Caco-2 (cell line): Measurements from ENCODE around the gene UST. TPM values are rescaled to one million over a fixed set of nuclear protein-coding genes. Genes with fewer than 3 reads are reported as not detected.

Source experiments
- BruUV-seq: library from RNA; stranded (reverse); fragments of 400-500 nt; replicated peaks from 2 replicates; lab custom pipeline; 2021; lab: Mats Ljungman, UMichigan
- CTCF ChIA-PET: fragments of 300-600 bp; sonication (Branson Sonifier 250); formaldehyde crosslinking; loops from one replicate; lab custom pipeline; 2022; ENCODE audit warnings: antibody characterized with exemption; lab: Charles Lee
- POLR2A ChIA-PET: fragments of 300-600 bp; sonication (Branson Sonifier 250); formaldehyde crosslinking; loops from one replicate; lab custom pipeline; 2022; ENCODE audit warnings: antibody characterized with exemption; lab: Charles Lee
- DNase-seq, 2 experiments: peaks; one replicate each; pipeline versions ENCODE4 v3.0.0 to v3.0.0-alpha.2; 2020 to 2022
- H3K27me3 ChIP-seq: replicated peaks from 2 replicates; pipeline ENCODE4 v1.6.0; 2011; ENCODE audit warnings: low read length; ENCODE audit not compliant: control insufficient read depth, insufficient read depth
- H3K36me3 ChIP-seq: 2 replicates; pipeline ENCODE4 v1.5.1; 2011; ENCODE audit warnings: low read length; ENCODE audit not compliant: control insufficient read depth, insufficient read depth
- H3K4me1 ChIP-seq: fragments of 250-450 bp; sonication (Bioruptor Pico); 2 replicates; pipeline ENCODE4 v1.5.1; 2020; ENCODE audit warnings: mild to moderate bottlenecking
- H3K4me3 ChIP-seq: 2 replicates; pipeline ENCODE4 v1.5.1; 2011; ENCODE audit warnings: low read depth, mild to moderate bottlenecking, control low read depth, low read length
- H3K9me3 ChIP-seq: fragments of 250-450 bp; sonication (Bioruptor Pico); 2 replicates; pipeline ENCODE4 v1.5.1; 2020; ENCODE audit warnings: mild to moderate bottlenecking, moderate library complexity
- H3K27ac Mint-ChIP-seq: one replicate; pipeline ENCODE4 v1.8.0; 2022; ENCODE audit warnings: mixed read lengths; ENCODE audit not compliant: unreplicated experiment
- H3K27me3 Mint-ChIP-seq: one replicate; pipeline ENCODE4 v1.8.0; 2022; ENCODE audit warnings: mixed read lengths; ENCODE audit not compliant: insufficient read depth, unreplicated experiment
- H3K36me3 Mint-ChIP-seq: one replicate; pipeline ENCODE4 v1.8.0; 2022; ENCODE audit warnings: mild to moderate bottlenecking, mixed read lengths; ENCODE audit not compliant: insufficient read depth, unreplicated experiment
- H3K4me1 Mint-ChIP-seq: one replicate; pipeline ENCODE4 v1.8.0; 2022; ENCODE audit warnings: low read depth, mixed read lengths; ENCODE audit not compliant: unreplicated experiment
- H3K4me3 Mint-ChIP-seq: one replicate; pipeline ENCODE4 v1.8.0; 2022; ENCODE audit warnings: mild to moderate bottlenecking, moderate library complexity, mixed read lengths; ENCODE audit not compliant: unreplicated experiment
- H3K9me3 Mint-ChIP-seq: one replicate; pipeline ENCODE4 v1.8.0; 2022; ENCODE audit warnings: mixed read lengths; ENCODE audit not compliant: unreplicated experiment
- CTCF ChIP-seq, 2 experiments: fragments of 200-600 bp in 1 of 2; IDR thresholded peaks; 1 replicate in 1 of 2; 2 replicates in 1 of 2; pipeline versions ENCODE4 v1.5.1 to v1.8.0; 2011 to 2022; ENCODE audit warnings: antibody characterized with exemption in 1 of 2, control low read depth in 1 of 2, inconsistent platforms in 1 of 2, low read depth in 1 of 2, low read length in 1 of 2, mild to moderate bottlenecking in 1 of 2, moderate library complexity in 1 of 2; ENCODE audit not compliant: insufficient read depth in 1 of 2, severe bottlenecking in 1 of 2, unreplicated experiment in 1 of 2
- intact Hi-C: fragments of 100-400 bp; cut with micrococcal nuclease; formaldehyde crosslinking; loops from one replicate; pipeline ENCODE4 v1.10.0; 2022; ENCODE audit not compliant: unreplicated experiment
- total RNA-seq: library from RNA; stranded (reverse); gene quantifications from 2 replicates; pipeline ENCODE4 v1.2.3, GENCODE V29; 2022

Gene UST
- total RNA-seq, 1 experiment from 2014 or later, result not detected

- ChIA-PET CTCF (no interaction called here), POLR2A (no interaction called here)
- Histone ChIP-seq H3K27me3 (no peaks in the 10 kb centered on the region), H3K4me1 (no peaks in the 10 kb centered on the region), H3K4me3 (no peak overlapping the region), H3K9me3 (no peaks in the 10 kb centered on the region), H3K36me3 (no peaks in the 10 kb centered on the region)
- Mint-ChIP-seq H3K36me3 (no peaks in the 10 kb centered on the region), H3K9me3 (no peaks in the 10 kb centered on the region), H3K27ac (no peak overlapping the region), H3K27me3 (peaks cover 21% of the 10 kb centered on the region), H3K4me3 (no peak overlapping the region), H3K4me1 (no peaks in the 10 kb centered on the region)
- DNase-seq, result no peak
- no peak for TF ChIP-seq CTCF (IDR thresholded peaks at IDR 0.05; ENCODE audit: insufficient read depth in 1 of 2, low read depth in 1 of 2, low read length in 1 of 2, severe bottlenecking in 1 of 2, unreplicated experiment in 1 of 2)
- intact Hi-C loops, result no loop called here
- BruUV-seq, result no TSS peak
Observed at GRCh38 chr6:148986608-148987007, 239.8 kb downstream of the UST start.

GRCh38 chr6:148987982-148988381, 241.2 kb downstream of the UST start:
- Mint-ChIP-seq H3K9me3 (no peaks in the 10 kb centered on the region), H3K27ac (no peak overlapping the region), H3K27me3 (peaks cover 21% of the 10 kb centered on the region), H3K4me1 (no peaks in the 10 kb centered on the region), H3K4me3 (no peak overlapping the region), H3K36me3 (no peaks in the 10 kb centered on the region)
- H3K9me3 ChIP-seq, result no peaks in the 10 kb centered on the region
- H3K4me1 ChIP-seq, result no peaks in the 10 kb centered on the region
- POLR2A ChIA-PET, result no interaction called here
- intact Hi-C loops, result no loop called here
- H3K4me3 ChIP-seq, result no peak overlapping the region
- CTCF ChIA-PET, result no interaction called here
- no peak for TF ChIP-seq CTCF (IDR thresholded peaks at IDR 0.05; ENCODE audit: insufficient read depth in 1 of 2, low read depth in 1 of 2, low read length in 1 of 2, severe bottlenecking in 1 of 2, unreplicated experiment in 1 of 2)
- DNase-seq, result no peak
- BruUV-seq, result no TSS peak
- no peaks in the 10 kb centered on the region for H3K27me3 ChIP-seq
- H3K36me3 ChIP-seq, result no peaks in the 10 kb centered on the region

DNA sequence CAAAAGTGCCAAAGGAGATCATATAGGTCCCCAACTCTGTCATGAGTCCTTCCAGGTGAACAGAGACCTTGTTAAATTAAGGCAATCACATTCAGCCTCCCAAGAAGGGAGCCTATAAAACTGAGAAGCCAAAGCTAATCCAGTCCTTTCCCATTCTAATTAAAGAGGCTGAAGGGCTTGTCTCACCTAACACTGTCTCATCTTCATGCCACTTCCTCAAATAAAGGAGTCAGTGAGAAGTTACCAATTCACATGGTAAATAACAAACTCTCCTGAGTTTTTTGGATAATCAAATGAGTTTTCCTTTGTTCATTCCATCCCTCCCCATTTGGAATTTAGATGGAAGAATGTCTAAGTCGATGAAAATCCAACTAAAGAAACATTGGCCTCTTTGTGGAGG, 242.8 kb downstream of the UST start:
- Mint-ChIP-seq H3K9me3 (no peaks in the 10 kb centered on the region), H3K27ac (no peak overlapping the region), H3K4me3 (no peak overlapping the region), H3K36me3 (no peaks in the 10 kb centered on the region), H3K27me3 (peaks cover 21% of the 10 kb centered on the region), H3K4me1 (no peaks in the 10 kb centered on the region)
- intact Hi-C loops, result no loop called here
- Histone ChIP-seq H3K36me3 (no peaks in the 10 kb centered on the region), H3K4me1 (no peaks in the 10 kb centered on the region), H3K9me3 (no peaks in the 10 kb centered on the region), H3K4me3 (no peak overlapping the region), H3K27me3 (no peaks in the 10 kb centered on the region)
- ChIA-PET POLR2A (no interaction called here), CTCF (no interaction called here)
- no peak for TF ChIP-seq CTCF (IDR thresholded peaks at IDR 0.05; ENCODE audit: insufficient read depth in 1 of 2, low read depth in 1 of 2, low read length in 1 of 2, severe bottlenecking in 1 of 2, unreplicated experiment in 1 of 2)
- BruUV-seq, result no TSS peak
- no peak for DNase-seq
